H1 (cell line): Measurements from ENCODE around the gene PPP4R4. TPM values are rescaled to one million over a fixed set of nuclear protein-coding genes. Genes with fewer than 3 reads are reported as not detected.

Experiments used
- CTCF ChIA-PET: fragments of 300-600 bp; sonication (Branson Sonifier 250); formaldehyde crosslinking; loops from one replicate; lab custom pipeline; 2021; ENCODE audit not compliant: partially characterized antibody; lab: Charles Lee
- POLR2A ChIA-PET: fragments of 300-600 bp; sonication (Branson Sonifier 250); formaldehyde crosslinking; loops from one replicate; lab custom pipeline; 2021; ENCODE audit warnings: inconsistent platforms; ENCODE audit not compliant: partially characterized antibody; lab: Charles Lee
- DNase-seq, 2 experiments: peaks; one replicate each; pipeline versions ENCODE4 v3.0.0 to v3.0.0-alpha.2; 2010 to 2022; ENCODE audit warnings: low spot score in 2 of 2, low read depth in 1 of 2, mixed read lengths in 1 of 2
- FAIRE-seq: peaks from 2 replicates; lab custom pipeline; 2011; peaks lifted over from hg19 to GRCh38; lab: Jason Lieb, UNC
- H2AFZ ChIP-seq: 2 replicates; pipeline ENCODE4 v1.8.1; 2012; ENCODE audit warnings: low read length, inconsistent platforms
- H2AK5ac ChIP-seq: 2 replicates; pipeline ENCODE4 v1.6.1; 2013; ENCODE audit warnings: low read depth, low read length
- H2BK120ac ChIP-seq: replicated peaks from 2 replicates; pipeline ENCODE3; 2013; ENCODE audit warnings: low read depth, low read length, inconsistent platforms
- H2BK12ac ChIP-seq: 2 replicates; pipeline ENCODE4 v1.6.1; 2013; ENCODE audit warnings: low read depth, low read length
- H2BK15ac ChIP-seq: 2 replicates; pipeline ENCODE4 v1.6.1; 2013; ENCODE audit warnings: low read length
- H2BK20ac ChIP-seq: 2 replicates; pipeline ENCODE4 v1.6.1; 2013; ENCODE audit warnings: low read length
- H2BK5ac ChIP-seq: 2 replicates; pipeline ENCODE4 v1.6.1; 2013; ENCODE audit warnings: low read depth, low read length
- H3K14ac ChIP-seq: 2 replicates; pipeline ENCODE4 v1.6.1; 2013; ENCODE audit warnings: inconsistent platforms; ENCODE audit not compliant: insufficient read length
- H3K18ac ChIP-seq: 2 replicates; pipeline ENCODE4 v1.6.1; 2013; ENCODE audit warnings: low read length; ENCODE audit errors: extremely low read depth
- H3K23ac ChIP-seq: 2 replicates; pipeline ENCODE4 v1.6.1; 2013; ENCODE audit warnings: inconsistent platforms; ENCODE audit not compliant: insufficient read length
- H3K23me2 ChIP-seq: 2 replicates; pipeline ENCODE4 v1.6.1; 2013; ENCODE audit warnings: low read depth, low read length
- H3K27ac ChIP-seq: 2 replicates; pipeline ENCODE4 v1.6.1; 2011; ENCODE audit warnings: low read depth, low read length, inconsistent platforms
- H3K27me3 ChIP-seq, 4 experiments: replicated peaks in 1 of 4; 1 replicate in 1 of 4; 2 replicates in 3 of 4; pipeline versions ENCODE4 v1.6.1 to v1.8.1; 2011 to 2013; ENCODE audit warnings: low read length in 3 of 4, mild to moderate bottlenecking in 3 of 4, inconsistent platforms in 2 of 4, mixed read lengths in 2 of 4, moderate library complexity in 1 of 4; ENCODE audit not compliant: control insufficient read depth in 3 of 4, insufficient read depth in 3 of 4; ENCODE audit errors: extremely low read depth in 1 of 4
- H3K36me3 ChIP-seq, 4 experiments: 2 replicates each; pipeline versions ENCODE4 v1.6.1 to v1.8.1; 2011 to 2013; ENCODE audit warnings: mild to moderate bottlenecking in 4 of 4, low read length in 3 of 4, moderate library complexity in 2 of 4, control low read depth in 1 of 4, inconsistent platforms in 1 of 4; ENCODE audit not compliant: insufficient read depth in 4 of 4, control insufficient read depth in 2 of 4
- H3K4ac ChIP-seq: replicated peaks from 2 replicates; pipeline ENCODE3; 2013; ENCODE audit warnings: low read length, low read depth, mixed read lengths, inconsistent platforms; ENCODE audit not compliant: insufficient read length
- H3K4me1 ChIP-seq, 4 experiments: replicated peaks in 1 of 4; 1 replicate in 1 of 4; 2 replicates in 3 of 4; pipeline versions ENCODE4 v1.6.1 to v1.8.1; 2011 to 2013; ENCODE audit warnings: low read length in 3 of 4, inconsistent platforms in 2 of 4, mixed read lengths in 1 of 4; ENCODE audit not compliant: insufficient read depth in 4 of 4, control insufficient read depth in 3 of 4
- H3K4me2 ChIP-seq, 2 experiments: 2 replicates each; pipeline versions ENCODE4 v1.6.1 to v1.8.1; 2011 to 2013; ENCODE audit warnings: low read depth in 2 of 2, low read length in 2 of 2, control low read depth in 1 of 2, inconsistent platforms in 1 of 2, mild to moderate bottlenecking in 1 of 2; ENCODE audit not compliant: insufficient read depth in 1 of 2
- H3K4me3 ChIP-seq, 4 experiments: fragments of 200-600, 300-600 bp in 1 of 4; sonication (generic), shearing (Covaris generic), sonication (Bioruptor Twin) in 1 of 4; 2 replicates each; pipeline versions ENCODE4 v1.5.1 to v1.8.1; 2011 to 2016; ENCODE audit warnings: low read length in 4 of 4, low read depth in 3 of 4, control low read depth in 2 of 4, inconsistent platforms in 2 of 4, mild to moderate bottlenecking in 2 of 4, mixed read lengths in 1 of 4, moderate library complexity in 1 of 4; ENCODE audit not compliant: insufficient read depth in 2 of 4; ENCODE audit errors: extremely low read depth in 1 of 4
- H3K56ac ChIP-seq: replicated peaks from 2 replicates; pipeline ENCODE3; 2013; ENCODE audit warnings: low read depth, mild to moderate bottlenecking, mixed read lengths, low read length, inconsistent platforms; ENCODE audit not compliant: insufficient read length
- H3K79me1 ChIP-seq: 2 replicates; pipeline ENCODE4 v1.6.1; 2013; ENCODE audit warnings: low read depth, low read length, control low read depth
- H3K79me2 ChIP-seq, 2 experiments: 2 replicates each; pipeline versions ENCODE4 v1.6.1 to v1.8.1; 2012 to 2013; ENCODE audit warnings: low read length in 2 of 2, mild to moderate bottlenecking in 2 of 2, inconsistent platforms in 1 of 2; ENCODE audit not compliant: insufficient read depth in 2 of 2, control insufficient read depth in 1 of 2
- H3K9ac ChIP-seq, 4 experiments: replicated peaks in 1 of 4; 1 replicate in 1 of 4; 2 replicates in 3 of 4; pipeline versions ENCODE4 v1.6.1 to v1.8.1; 2011 to 2013; ENCODE audit warnings: low read depth in 3 of 4, low read length in 3 of 4, control low read depth in 2 of 4, mild to moderate bottlenecking in 2 of 4, moderate library complexity in 2 of 4, inconsistent platforms in 1 of 4; ENCODE audit errors: extremely low read depth in 1 of 4
- H3K9me3 ChIP-seq, 2 experiments: 2 replicates each; pipeline versions ENCODE4 v1.6.1 to v1.8.1; 2012 to 2013; ENCODE audit warnings: mild to moderate bottlenecking in 2 of 2, moderate library complexity in 2 of 2, control low read depth in 1 of 2, inconsistent platforms in 1 of 2, low read depth in 1 of 2, low read length in 1 of 2, mixed read lengths in 1 of 2; ENCODE audit not compliant: insufficient read depth in 2 of 2
- H4K20me1 ChIP-seq, 2 experiments: replicated peaks in 1 of 2; 2 replicates each; pipeline versions ENCODE3 to v1.8.1; 2011 to 2013; ENCODE audit warnings: inconsistent platforms in 2 of 2, low read length in 2 of 2, mild to moderate bottlenecking in 1 of 2; ENCODE audit not compliant: insufficient read depth in 2 of 2, control insufficient read depth in 1 of 2
- H4K5ac ChIP-seq: 2 replicates; pipeline ENCODE4 v1.6.1; 2013; ENCODE audit warnings: low read length, low read depth, mixed read lengths, inconsistent platforms; ENCODE audit not compliant: insufficient read length
- H4K8ac ChIP-seq: 2 replicates; pipeline ENCODE4 v1.8.0; 2013; ENCODE audit warnings: mild to moderate bottlenecking, moderate library complexity, low read length, inconsistent platforms; ENCODE audit not compliant: insufficient read depth; ENCODE audit errors: extremely low read depth
- H4K91ac ChIP-seq: replicated peaks from 2 replicates; pipeline ENCODE3; 2013; ENCODE audit warnings: low read length, mixed read lengths, inconsistent platforms; ENCODE audit not compliant: insufficient read length
- CBX8 ChIP-seq: fragments of 300-800, 300-1000 bp; sonication (generic); IDR thresholded peaks from 2 replicates; pipeline ENCODE4 v1.7.1; 2016; ENCODE audit warnings: low read depth, low read length, borderline replicate concordance
- EP300 ChIP-seq, 2 experiments: IDR thresholded peaks; 1 replicate in 1 of 2; 2 replicates in 1 of 2; pipeline ENCODE4 v1.6.1; 2011 to 2012; ENCODE audit warnings: low read depth in 2 of 2, low read length in 2 of 2, mild to moderate bottlenecking in 2 of 2, borderline replicate concordance in 1 of 2, inconsistent platforms in 1 of 2, moderate library complexity in 1 of 2
- RAD21 ChIP-seq, 2 experiments: IDR thresholded peaks in 1 of 2; conservative IDR thresholded peaks in 1 of 2; 2 replicates each; pipeline ENCODE4 v1.6.1; 2011; ENCODE audit warnings: low read depth in 2 of 2, low read length in 2 of 2, improper control_type of control experiment in 1 of 2, inconsistent platforms in 1 of 2, mild to moderate bottlenecking in 1 of 2, moderate library complexity in 1 of 2
- TEAD4 ChIP-seq: IDR thresholded peaks from 2 replicates; pipeline ENCODE4 v1.6.1; 2012; ENCODE audit warnings: low read depth, low read length, inconsistent platforms, mixed read lengths
- WGBS, 2 experiments: shearing (Covaris generic) in 1 of 2; methylation state at CpG; one replicate each; pipeline versions ENCODE4 v1.1.6 to v1.1.7; 2013 to 2015; ENCODE audit warnings: low lambda C conversion rate in 2 of 2, mixed read lengths in 2 of 2, inconsistent platforms in 1 of 2, low coverage in 1 of 2, missing lambda C conversion rate in 1 of 2; ENCODE audit not compliant: insufficient replicate concordance in 2 of 2, insufficient coverage in 1 of 2, insufficient read length in 1 of 2; ENCODE audit errors: extremely low coverage in 1 of 2, missing lambda C conversion rate in 1 of 2; 5-methylcytosine and 5-hydroxymethylcytosine counted together
- polyA plus RNA-seq, 7 experiments: library from polyadenylated mRNA; depleted of rRNA in 3 of 7; stranded (reverse) in 5 of 7; unstranded in 2 of 7; fragments of >200 nt in 5 of 7; fragments of 200-250 nt in 2 of 7; gene quantifications; 1 replicate in 5 of 7; 2 replicates in 1 of 7; 4 replicates in 1 of 7; pipeline versions ENCODE4 v1.2.1 to v1.2.3, GENCODE V29; 2011 to 2013; ENCODE audit warnings: missing spikeins in 2 of 7, mixed read lengths in 2 of 7
- total RNA-seq: library from RNA; stranded (reverse); fragmentation: NEBNext Ultra II Directional; extraction: Animal tissue kit (Norgen Biotek cat#: 25700); gene quantifications from 2 replicates; pipeline ENCODE4 v1.2.1, GENCODE V29; 2021
- TF ChIP-seq, protein P1 (sequence below), 3 experiments: IDR thresholded peaks; 1 replicate in 2 of 3; 2 replicates in 1 of 3; pipeline versions ENCODE4 v1.5.1 to v1.6.1; 2011; ENCODE audit warnings: low read length in 3 of 3, mild to moderate bottlenecking in 3 of 3, inconsistent platforms in 2 of 3, low read depth in 1 of 3, moderate library complexity in 1 of 3; ENCODE audit not compliant: insufficient read depth in 1 of 3; ENCODE audit errors: control extremely low read depth in 1 of 3

PPP4R4 gene
- total and polyA plus RNA-seq, 2 of the 8 experiments (the other 6 are each of a cell fraction or from before 2014, with no cell fraction given), result 3.3 to 9.6 TPM

GRCh38 chr14:94143239-94143638, 30.9 kb upstream of the PPP4R4 start:
- no peak for TF ChIP-seq EP300 (IDR thresholded peaks at IDR 0.05; ENCODE audit: borderline replicate concordance in 1 of 2, low read depth in 2 of 2, low read length in 2 of 2)
- peak; percentile 82 for TF ChIP-seq TEAD4
- TF ChIP-seq, protein P1, sequence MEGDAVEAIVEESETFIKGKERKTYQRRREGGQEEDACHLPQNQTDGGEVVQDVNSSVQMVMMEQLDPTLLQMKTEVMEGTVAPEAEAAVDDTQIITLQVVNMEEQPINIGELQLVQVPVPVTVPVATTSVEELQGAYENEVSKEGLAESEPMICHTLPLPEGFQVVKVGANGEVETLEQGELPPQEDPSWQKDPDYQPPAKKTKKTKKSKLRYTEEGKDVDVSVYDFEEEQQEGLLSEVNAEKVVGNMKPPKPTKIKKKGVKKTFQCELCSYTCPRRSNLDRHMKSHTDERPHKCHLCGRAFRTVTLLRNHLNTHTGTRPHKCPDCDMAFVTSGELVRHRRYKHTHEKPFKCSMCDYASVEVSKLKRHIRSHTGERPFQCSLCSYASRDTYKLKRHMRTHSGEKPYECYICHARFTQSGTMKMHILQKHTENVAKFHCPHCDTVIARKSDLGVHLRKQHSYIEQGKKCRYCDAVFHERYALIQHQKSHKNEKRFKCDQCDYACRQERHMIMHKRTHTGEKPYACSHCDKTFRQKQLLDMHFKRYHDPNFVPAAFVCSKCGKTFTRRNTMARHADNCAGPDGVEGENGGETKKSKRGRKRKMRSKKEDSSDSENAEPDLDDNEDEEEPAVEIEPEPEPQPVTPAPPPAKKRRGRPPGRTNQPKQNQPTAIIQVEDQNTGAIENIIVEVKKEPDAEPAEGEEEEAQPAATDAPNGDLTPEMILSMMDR (IDR thresholded peaks at IDR 0.05; ENCODE audit: control extremely low read depth in 1 of 3, insufficient read depth in 1 of 3, low read depth in 1 of 3, low read length in 3 of 3), result peak; percentile 67 to 75 (median 74)
- TF ChIP-seq CBX8, result no peak
- peak; percentile 68 to 77 for TF ChIP-seq RAD21 (IDR thresholded peaks at IDR 0.05 in 1 of 2, conservative IDR thresholded peaks at IDR 0.05 in 1 of 2; ENCODE audit: low read depth in 2 of 2, low read length in 2 of 2)
- no peak overlapping the region for H4K8ac ChIP-seq
- no peak overlapping the region for H2BK12ac ChIP-seq
- no peaks in the 10 kb centered on the region for H3K79me1 ChIP-seq
- H3K27me3 ChIP-seq, result no peaks in the 10 kb centered on the region
- H2BK120ac ChIP-seq, result no peak overlapping the region
- H3K9ac ChIP-seq, result no peak overlapping the region
- no peaks in the 10 kb centered on the region for H3K9me3 ChIP-seq
- FAIRE-seq, result peak; percentile 55
- H3K4me3 ChIP-seq, result no peak overlapping the region
- H2BK15ac ChIP-seq, result no peak overlapping the region
- no peaks in the 10 kb centered on the region for H3K23me2 ChIP-seq
- no peak overlapping the region for H3K4ac ChIP-seq
- H4K91ac ChIP-seq, result no peak overlapping the region
- POLR2A ChIA-PET, result interaction anchor here (0.9 kb wide), 1 partner anchor 51 kb away, joined by 3 read pairs; no protein-coding TSS in a partner anchor
- H3K18ac ChIP-seq, result no peak overlapping the region
- 48% methylated on average over 3 of the region's 3 CpGs; no CpG with 5 or more reads in 1 of the 2 experiments for WGBS, 2 experiments
- H2AK5ac ChIP-seq, result no peak overlapping the region
- no peak overlapping the region for H3K27ac ChIP-seq
- H3K79me2 ChIP-seq, result no peaks in the 10 kb centered on the region
- no peak overlapping the region for H4K5ac ChIP-seq
- H3K36me3 ChIP-seq, result no peaks in the 10 kb centered on the region
- H2BK5ac ChIP-seq, result no peak overlapping the region
- H3K56ac ChIP-seq, result no peak overlapping the region
- no peak overlapping the region for H2BK20ac ChIP-seq
- peak in 1 of 2 experiments; percentile 64 for DNase-seq
- no peaks in the 10 kb centered on the region for H4K20me1 ChIP-seq
- no peak overlapping the region for H3K23ac ChIP-seq
- H3K4me2 ChIP-seq, result no peak overlapping the region
- CTCF ChIA-PET, result interaction anchor here (0.6 to 9.2 kb wide), 31 partner anchors 9 to 355 kb away, joined by 3 to 148 read pairs (median 5); partner anchors contain the start of gene IFI27L2
- H2AFZ ChIP-seq, result no peak overlapping the region
- H3K4me1 ChIP-seq, result peaks cover 7 to 16% (median 15%) of the 10 kb centered on the region in 4 experiments; a peak in 6 of 7 replicates
- no peak overlapping the region for H3K14ac ChIP-seq
